Endodermal cell (in vitro differentiated cells): ENCODE results near the gene OR10A4. TPM values are rescaled to one million over a fixed set of nuclear protein-coding genes. Genes with fewer than 3 reads are reported as not detected.
"Not testable (repeated sequence)": the region's sequence is repeated elsewhere in the genome, so short reads cannot be mapped to it uniquely, and the experiment has no call there.

Experiments
- DNase-seq: peaks from one replicate; pipeline ENCODE4 v3.0.0-alpha.2; 2017
- H3K27ac ChIP-seq: 2 replicates; pipeline ENCODE4 v1.5.1; 2013; ENCODE audit warnings: mild to moderate bottlenecking, low read depth, low read length, moderate library complexity
- H3K27me3 ChIP-seq: 2 replicates; pipeline ENCODE4 v1.6.1; 2013; ENCODE audit warnings: mild to moderate bottlenecking, low read length, moderate library complexity; ENCODE audit not compliant: insufficient read depth, control insufficient read depth, poor library complexity, severe bottlenecking
- H3K36me3 ChIP-seq: 2 replicates; pipeline ENCODE4 v1.7.0; 2013; ENCODE audit warnings: mild to moderate bottlenecking, low read length, moderate library complexity; ENCODE audit not compliant: control insufficient read depth, insufficient read depth
- H3K4me1 ChIP-seq: one replicate; pipeline ENCODE4 v1.7.0; 2013; ENCODE audit warnings: low read length; ENCODE audit not compliant: control insufficient read depth, insufficient read depth
- H3K4me3 ChIP-seq: 2 replicates; pipeline ENCODE4 v1.5.1; 2013; ENCODE audit warnings: mild to moderate bottlenecking, low read length, moderate library complexity
- H3K9ac ChIP-seq: 2 replicates; pipeline ENCODE4 v1.6.1; 2013; ENCODE audit warnings: mild to moderate bottlenecking, low read length, moderate library complexity; ENCODE audit not compliant: poor library complexity, severe bottlenecking; ENCODE audit errors: extremely low read depth
- H3K9me3 ChIP-seq: 2 replicates; pipeline ENCODE4 v1.6.1; 2013; ENCODE audit warnings: mild to moderate bottlenecking, low read length, moderate library complexity; ENCODE audit not compliant: control insufficient read depth
- H3K27ac Mint-ChIP-seq: 2 replicates; pipeline ENCODE4 v1.8.0; 2020; ENCODE audit warnings: mixed read lengths
- H3K27me3 Mint-ChIP-seq: 2 replicates; pipeline ENCODE4 v1.8.0; 2021; ENCODE audit warnings: mild to moderate bottlenecking, mixed read lengths; ENCODE audit not compliant: insufficient read depth
- H3K36me3 Mint-ChIP-seq: 2 replicates; pipeline ENCODE4 v1.8.0; 2020; ENCODE audit warnings: low read depth, mixed read lengths
- H3K4me1 Mint-ChIP-seq: 2 replicates; pipeline ENCODE4 v1.8.0; 2020; ENCODE audit warnings: mixed read lengths
- H3K4me3 Mint-ChIP-seq: 2 replicates; pipeline ENCODE4 v1.8.0; 2020; ENCODE audit warnings: mild to moderate bottlenecking, moderate library complexity, mixed read lengths
- H3K9me3 Mint-ChIP-seq: 2 replicates; pipeline ENCODE4 v1.8.0; 2020; ENCODE audit warnings: mild to moderate bottlenecking, mixed read lengths
- WGBS, 2 experiments: methylation state at CpG; one replicate each; pipeline versions ENCODE4 v1.1.5 to v1.1.7; 2013; ENCODE audit warnings: missing lambda C conversion rate in 2 of 2, mixed read lengths in 1 of 2; ENCODE audit not compliant: insufficient coverage in 1 of 2, insufficient read length in 1 of 2; 5-methylcytosine and 5-hydroxymethylcytosine counted together
- total RNA-seq, 2 donors: library from RNA; stranded (reverse); fragmentation: NEBNext Ultra II Directional in 1 of 2; extraction: Animal tissue kit (Norgen Biotek cat#: 25700) in 1 of 2; gene quantifications; 2 replicates in 1 of 2; 3 replicates in 1 of 2; pipeline ENCODE4 v1.2.1, GENCODE V29; 2021
- TF ChIP-seq, protein P1 (sequence below): fragments of 200-600 bp; sonication (generic); conservative IDR thresholded peaks from 2 replicates; pipeline ENCODE4 v1.5.0; 2021; ENCODE audit warnings: antibody characterized with exemption, mild to moderate bottlenecking

The OR10A4 gene
- total RNA-seq, 2 donors from 2014 or later = not detected

DNA sequence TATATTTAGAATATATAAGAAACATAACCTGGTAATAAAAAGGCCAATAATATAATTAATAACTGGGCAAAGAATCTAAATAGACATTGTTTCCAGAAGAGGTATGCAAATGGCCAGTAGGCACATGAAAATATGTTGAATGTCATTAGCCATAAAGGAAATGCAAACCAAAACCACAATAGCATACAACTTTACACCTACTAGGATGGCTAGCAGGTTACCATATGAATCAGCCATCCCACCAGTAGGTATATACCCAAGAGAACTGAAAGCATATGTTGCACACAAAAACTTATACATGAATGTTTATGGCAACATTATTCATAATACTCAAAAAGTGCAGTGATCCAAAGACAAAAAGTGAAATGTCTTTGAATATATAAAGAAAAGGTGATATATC, 18.6 kb downstream of the OR10A4 start:
- H3K27me3 Mint-ChIP-seq = no peaks in the 10 kb centered on the region
- no peak overlapping the region for H3K27ac Mint-ChIP-seq
- Histone ChIP-seq H3K27me3 (no peaks in the 10 kb centered on the region), H3K9me3 (no peaks in the 10 kb centered on the region), H3K36me3 (no peaks in the 10 kb centered on the region), H3K27ac (no peak overlapping the region), H3K4me1 (no peaks in the 10 kb centered on the region), H3K9ac (no peak overlapping the region), H3K4me3 (no peak overlapping the region)
- TF ChIP-seq, protein P1, sequence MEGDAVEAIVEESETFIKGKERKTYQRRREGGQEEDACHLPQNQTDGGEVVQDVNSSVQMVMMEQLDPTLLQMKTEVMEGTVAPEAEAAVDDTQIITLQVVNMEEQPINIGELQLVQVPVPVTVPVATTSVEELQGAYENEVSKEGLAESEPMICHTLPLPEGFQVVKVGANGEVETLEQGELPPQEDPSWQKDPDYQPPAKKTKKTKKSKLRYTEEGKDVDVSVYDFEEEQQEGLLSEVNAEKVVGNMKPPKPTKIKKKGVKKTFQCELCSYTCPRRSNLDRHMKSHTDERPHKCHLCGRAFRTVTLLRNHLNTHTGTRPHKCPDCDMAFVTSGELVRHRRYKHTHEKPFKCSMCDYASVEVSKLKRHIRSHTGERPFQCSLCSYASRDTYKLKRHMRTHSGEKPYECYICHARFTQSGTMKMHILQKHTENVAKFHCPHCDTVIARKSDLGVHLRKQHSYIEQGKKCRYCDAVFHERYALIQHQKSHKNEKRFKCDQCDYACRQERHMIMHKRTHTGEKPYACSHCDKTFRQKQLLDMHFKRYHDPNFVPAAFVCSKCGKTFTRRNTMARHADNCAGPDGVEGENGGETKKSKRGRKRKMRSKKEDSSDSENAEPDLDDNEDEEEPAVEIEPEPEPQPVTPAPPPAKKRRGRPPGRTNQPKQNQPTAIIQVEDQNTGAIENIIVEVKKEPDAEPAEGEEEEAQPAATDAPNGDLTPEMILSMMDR = no peak
- H3K9me3 Mint-ChIP-seq = no peaks in the 10 kb centered on the region
- H3K4me3 Mint-ChIP-seq = no peak overlapping the region
- no peaks in the 10 kb centered on the region for H3K36me3 Mint-ChIP-seq
- no peak for DNase-seq
- no peaks in the 10 kb centered on the region for H3K4me1 Mint-ChIP-seq

DNA sequence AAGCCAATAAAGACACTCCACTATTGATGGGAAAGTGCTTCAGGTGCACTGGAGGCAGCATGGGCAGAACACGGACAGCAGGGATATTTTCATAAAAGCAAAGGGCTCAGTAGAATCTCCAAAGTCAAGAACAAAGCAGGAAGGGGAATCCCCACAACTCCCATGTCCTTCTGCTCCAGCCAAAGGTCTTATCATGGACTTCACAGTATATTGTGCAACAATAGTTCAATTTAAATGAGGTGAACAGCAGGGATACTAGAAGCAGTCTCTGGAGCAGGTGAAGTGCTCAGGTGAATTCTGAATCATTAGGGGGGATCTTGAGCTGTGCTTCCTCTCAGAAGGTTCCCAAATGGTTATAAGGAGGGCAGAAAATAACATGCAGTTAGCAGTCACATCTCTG, 22.5 kb downstream of the OR10A4 start:
- H3K4me1 Mint-ChIP-seq = no peaks in the 10 kb centered on the region
- peaks cover 5% of the 10 kb centered on the region for H3K9me3 Mint-ChIP-seq
- H3K4me3 ChIP-seq = no peak overlapping the region
- no peak overlapping the region for H3K27ac Mint-ChIP-seq
- 83 to 100% methylated on average over 1 of the region's 1 CpG for WGBS, 2 experiments
- H3K27ac ChIP-seq = no peak overlapping the region
- H3K4me3 Mint-ChIP-seq = no peak overlapping the region
- no peak for DNase-seq
- no peaks in the 10 kb centered on the region for H3K36me3 ChIP-seq
- no peaks in the 10 kb centered on the region for H3K27me3 Mint-ChIP-seq
- no peaks in the 10 kb centered on the region for H3K4me1 ChIP-seq
- no peaks in the 10 kb centered on the region for H3K9me3 ChIP-seq
- no peak overlapping the region for H3K9ac ChIP-seq
- no peaks in the 10 kb centered on the region for H3K27me3 ChIP-seq
- H3K36me3 Mint-ChIP-seq = no peaks in the 10 kb centered on the region
- TF ChIP-seq, protein P1 = no peak

DNA sequence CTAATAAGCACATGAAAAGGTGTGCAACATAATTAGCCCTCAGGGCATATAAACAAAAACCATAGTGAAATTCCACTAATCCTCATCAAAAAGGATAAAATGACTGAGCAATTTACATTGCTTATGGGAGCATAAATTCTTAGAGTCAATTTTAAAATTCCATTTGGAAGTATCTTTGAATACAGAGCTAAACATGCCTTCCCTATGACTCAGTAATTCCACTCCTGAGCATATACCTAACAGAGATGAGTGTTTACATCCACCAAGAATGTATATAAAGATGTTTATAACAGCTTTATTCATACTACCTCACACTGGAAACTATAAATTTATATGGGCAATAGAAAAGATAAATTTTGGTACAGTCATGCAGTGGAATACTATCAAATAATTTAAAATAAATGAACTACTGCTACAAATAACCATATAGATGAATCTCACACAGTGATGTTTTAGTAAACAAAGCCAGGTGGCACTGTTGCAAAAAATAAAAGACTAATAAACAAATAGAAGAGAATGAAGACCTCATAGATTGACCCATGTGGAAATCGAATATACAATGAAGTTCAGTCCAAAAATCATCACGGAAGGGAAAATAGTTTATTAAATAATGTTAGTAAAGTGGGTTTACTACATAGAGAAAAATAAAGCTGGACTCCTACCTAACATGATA, 24.0 kb downstream of the OR10A4 start:
- Histone ChIP-seq H3K9ac (no peak overlapping the region), H3K27ac (no peak overlapping the region), H3K4me3 (no peak overlapping the region), H3K27me3 (no peaks in the 10 kb centered on the region), H3K4me1 (no peaks in the 10 kb centered on the region), H3K9me3 (no peaks in the 10 kb centered on the region), H3K36me3 (no peaks in the 10 kb centered on the region)
- 50 to 92% methylated on average over 1 to 2 of the region's 2 CpGs for WGBS, 2 experiments
- Mint-ChIP-seq H3K27me3 (no peaks in the 10 kb centered on the region), H3K4me1 (no peaks in the 10 kb centered on the region), H3K36me3 (no peaks in the 10 kb centered on the region), H3K9me3 (peaks cover 18% of the 10 kb centered on the region), H3K4me3 (no peak overlapping the region), H3K27ac (no peak overlapping the region)
- TF ChIP-seq, protein P1 = peak; percentile 58
- DNase-seq = no peak

GRCh38 chr11:6904804-6905203, 28.4 kb downstream of the OR10A4 start:
- WGBS, 2 experiments = 81 to 99% methylated on average over 11 to 13 of the region's 13 CpGs
- H3K36me3 ChIP-seq = not testable (repeated sequence)

More at GRCh38 chr11:6904804-6905203, 28.4 kb downstream of the OR10A4 start:
- H3K4me3 Mint-ChIP-seq, H3K27me3 ChIP-seq, H3K4me1 Mint-ChIP-seq, H3K4me3 ChIP-seq, DNase-seq, H3K27ac ChIP-seq, H3K36me3 Mint-ChIP-seq, H3K9me3 ChIP-seq, H3K4me1 ChIP-seq, H3K27me3 Mint-ChIP-seq, H3K27ac Mint-ChIP-seq, H3K9ac ChIP-seq: not testable (repeated sequence)
- H3K9me3 Mint-ChIP-seq = peaks cover 27% of the 10 kb centered on the region
